ENCODE results near the gene ACER3. TPM values are rescaled to one million over a fixed set of nuclear protein-coding genes. Genes with fewer than 3 reads are reported as not detected.
A peak's percentile ranks its signal among the peaks of the same experiment; 100 is the strongest.

The ACER3 gene
- total RNA-seq, 4 donors from 2014 or later = 9.3 to 25.7 (median 14.2) TPM

DNA sequence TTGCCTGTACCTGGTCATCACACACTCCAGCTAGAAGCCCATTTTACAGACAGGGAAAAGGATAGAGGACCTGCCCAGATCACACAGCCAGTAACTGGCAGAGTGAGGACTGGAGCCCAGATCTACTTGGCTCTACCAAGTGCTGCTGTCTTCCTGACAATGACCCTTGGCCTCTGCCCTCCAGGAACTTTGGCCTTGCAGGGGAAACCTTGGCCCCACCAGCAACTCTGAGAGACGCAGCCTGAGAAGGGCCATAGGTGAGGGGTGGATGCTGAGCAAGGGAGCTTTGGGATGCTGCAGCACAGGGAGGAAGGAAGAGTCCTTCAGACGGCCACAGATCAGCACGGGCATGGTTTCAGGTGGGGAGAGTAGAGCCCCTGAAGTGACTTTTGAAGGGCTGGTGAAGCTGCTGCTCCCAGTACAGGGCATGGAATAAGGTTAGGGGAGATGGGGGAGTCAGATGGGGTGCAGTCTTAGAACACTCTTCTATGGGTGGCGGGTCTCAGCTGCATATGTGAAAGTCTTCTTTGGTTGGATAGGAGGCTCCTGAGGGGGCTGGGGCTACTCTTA is 204.0 kb downstream of the ACER3 start:
- Histone ChIP-seq H3K27me3 (no peaks in the 10 kb centered on the region), H3K27ac (no peak overlapping the region), H3K9me3 (no peaks in the 10 kb centered on the region), H3K36me3 (no peaks in the 10 kb centered on the region), H3K4me3 (no peak overlapping the region), H3K4me1 (peaks cover 0 to 37% (median 6%) of the 10 kb centered on the region in 3 donors)
- TF ChIP-seq EP300 (IDR thresholded peaks at IDR 0.05) (no peak), POLR2AphosphoS5 (IDR thresholded peaks at IDR 0.05) (no peak), POLR2A (IDR thresholded peaks at IDR 0.05) (no peak)
- TF ChIP-seq, protein P1, sequence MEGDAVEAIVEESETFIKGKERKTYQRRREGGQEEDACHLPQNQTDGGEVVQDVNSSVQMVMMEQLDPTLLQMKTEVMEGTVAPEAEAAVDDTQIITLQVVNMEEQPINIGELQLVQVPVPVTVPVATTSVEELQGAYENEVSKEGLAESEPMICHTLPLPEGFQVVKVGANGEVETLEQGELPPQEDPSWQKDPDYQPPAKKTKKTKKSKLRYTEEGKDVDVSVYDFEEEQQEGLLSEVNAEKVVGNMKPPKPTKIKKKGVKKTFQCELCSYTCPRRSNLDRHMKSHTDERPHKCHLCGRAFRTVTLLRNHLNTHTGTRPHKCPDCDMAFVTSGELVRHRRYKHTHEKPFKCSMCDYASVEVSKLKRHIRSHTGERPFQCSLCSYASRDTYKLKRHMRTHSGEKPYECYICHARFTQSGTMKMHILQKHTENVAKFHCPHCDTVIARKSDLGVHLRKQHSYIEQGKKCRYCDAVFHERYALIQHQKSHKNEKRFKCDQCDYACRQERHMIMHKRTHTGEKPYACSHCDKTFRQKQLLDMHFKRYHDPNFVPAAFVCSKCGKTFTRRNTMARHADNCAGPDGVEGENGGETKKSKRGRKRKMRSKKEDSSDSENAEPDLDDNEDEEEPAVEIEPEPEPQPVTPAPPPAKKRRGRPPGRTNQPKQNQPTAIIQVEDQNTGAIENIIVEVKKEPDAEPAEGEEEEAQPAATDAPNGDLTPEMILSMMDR (IDR thresholded peaks at IDR 0.05) = no peak
- ATAC-seq = no peak
- WGBS, 2 donors (ENCODE audit: low coverage in 1 of 2) = 93 to 100% methylated on average over 1 to 3 of the region's 4 CpGs

DNA sequence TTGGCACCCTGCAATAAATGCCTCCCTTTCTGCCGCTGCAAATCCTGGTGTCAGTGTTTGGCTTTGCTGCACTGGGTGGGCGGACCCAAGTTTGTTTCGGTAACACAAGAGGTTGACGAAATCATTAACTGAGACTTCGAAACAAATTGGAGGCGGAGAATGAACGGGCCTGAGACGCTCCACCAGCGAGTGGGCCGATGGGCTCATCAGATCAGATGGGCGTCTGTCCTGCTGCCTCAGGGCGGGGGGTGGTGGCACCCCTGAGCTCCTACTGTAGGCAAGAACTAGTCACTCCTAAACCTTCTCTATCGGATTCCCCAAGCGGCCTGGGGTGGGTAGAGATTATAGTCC is 205.1 kb downstream of the ACER3 start:
- H3K4me1 ChIP-seq = peaks cover 0 to 40% (median 6%) of the 10 kb centered on the region in 3 donors
- no peaks in the 10 kb centered on the region for H3K9me3 ChIP-seq
- TF ChIP-seq EP300 (IDR thresholded peaks at IDR 0.05) (no peak), POLR2AphosphoS5 (IDR thresholded peaks at IDR 0.05) (peak; percentile 52), POLR2A (IDR thresholded peaks at IDR 0.05) (peak in 1 of 2 donors; percentile 15)
- TF ChIP-seq, protein P1 (IDR thresholded peaks at IDR 0.05) = no peak
- peak overlapping the region; percentile 55 to 82 for H3K4me3 ChIP-seq
- peak; percentile 16 for ATAC-seq
- no peaks in the 10 kb centered on the region for H3K27me3 ChIP-seq
- no peaks in the 10 kb centered on the region for H3K36me3 ChIP-seq
- H3K27ac ChIP-seq = peak overlapping the region; percentile 68 to 96 (median 92)
- 34 to 40% methylated on average over 1 to 4 of the region's 14 CpGs for WGBS, 2 donors (ENCODE audit: low coverage in 1 of 2)

DNA sequence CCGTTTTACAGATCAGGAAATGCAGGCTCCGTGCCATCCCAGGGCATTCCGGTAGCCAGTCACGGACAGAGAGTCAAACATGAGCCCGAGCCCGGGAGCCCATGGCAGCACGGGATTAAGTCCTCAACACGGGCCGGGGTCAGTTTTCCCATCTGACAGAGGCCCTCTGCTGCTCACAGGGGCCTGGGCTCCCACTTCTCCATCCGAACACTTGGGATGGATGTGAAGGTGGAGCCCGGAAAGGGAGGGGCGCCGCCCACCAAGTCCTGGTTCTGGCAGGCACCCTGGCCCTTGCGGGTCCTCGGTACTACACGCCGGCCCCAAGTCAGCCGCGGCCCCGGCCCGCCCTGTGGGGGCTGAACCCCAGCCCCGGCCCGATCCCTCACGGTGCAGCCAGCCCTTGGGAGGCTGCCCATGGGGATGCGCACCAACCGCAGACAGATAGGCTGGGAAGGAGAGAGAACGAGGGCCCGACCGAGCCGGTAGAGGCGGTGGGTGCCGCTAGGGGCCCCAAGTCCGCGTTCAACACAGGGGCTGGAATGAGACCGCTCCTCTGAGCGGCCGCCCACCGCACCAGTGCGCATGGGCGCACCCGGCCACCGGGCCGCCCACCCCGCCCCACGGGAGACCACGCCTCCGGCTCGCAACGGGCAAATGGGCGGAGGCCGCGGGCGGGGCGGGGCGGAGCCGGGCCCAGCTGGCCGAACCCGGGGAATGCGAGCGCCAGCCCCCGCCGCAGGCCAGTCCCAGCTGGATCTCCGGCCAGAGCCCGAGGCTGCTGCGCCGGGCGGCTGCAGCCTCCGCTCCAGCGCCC is 205.7 kb downstream of the ACER3 start, which contains the start of gene CAPN5:
CAPN5 (plus strand) TSS at position 743 of the 814 bp plus-strand sequence. CDS start 17,916 bp downstream, outside the sequence.
- peak; percentile 95 for ATAC-seq
- Histone ChIP-seq H3K9me3 (no peaks in the 10 kb centered on the region), H3K4me1 (peaks cover 0 to 45% (median 6%) of the 10 kb centered on the region in 3 donors), H3K36me3 (no peaks in the 10 kb centered on the region), H3K27me3 (no peaks in the 10 kb centered on the region), H3K4me3 (peak within 1 kb of the TSS; percentile 55 to 82), H3K27ac (peak within 1 kb of the TSS; percentile 68 to 96 (median 92))
- WGBS, 2 donors (ENCODE audit: low coverage in 1 of 2) = 0 to 8% methylated on average over 2 of the region's 69 CpGs
- TF ChIP-seq, protein P1 (IDR thresholded peaks at IDR 0.05) = peak in 3 of 4 experiments; percentile 19 to 50 (median 48)
- TF ChIP-seq EP300 (IDR thresholded peaks at IDR 0.05) (no peak), POLR2A (IDR thresholded peaks at IDR 0.05) (peak; percentile 80 to 90), POLR2AphosphoS5 (IDR thresholded peaks at IDR 0.05) (peak; percentile 82)

DNA sequence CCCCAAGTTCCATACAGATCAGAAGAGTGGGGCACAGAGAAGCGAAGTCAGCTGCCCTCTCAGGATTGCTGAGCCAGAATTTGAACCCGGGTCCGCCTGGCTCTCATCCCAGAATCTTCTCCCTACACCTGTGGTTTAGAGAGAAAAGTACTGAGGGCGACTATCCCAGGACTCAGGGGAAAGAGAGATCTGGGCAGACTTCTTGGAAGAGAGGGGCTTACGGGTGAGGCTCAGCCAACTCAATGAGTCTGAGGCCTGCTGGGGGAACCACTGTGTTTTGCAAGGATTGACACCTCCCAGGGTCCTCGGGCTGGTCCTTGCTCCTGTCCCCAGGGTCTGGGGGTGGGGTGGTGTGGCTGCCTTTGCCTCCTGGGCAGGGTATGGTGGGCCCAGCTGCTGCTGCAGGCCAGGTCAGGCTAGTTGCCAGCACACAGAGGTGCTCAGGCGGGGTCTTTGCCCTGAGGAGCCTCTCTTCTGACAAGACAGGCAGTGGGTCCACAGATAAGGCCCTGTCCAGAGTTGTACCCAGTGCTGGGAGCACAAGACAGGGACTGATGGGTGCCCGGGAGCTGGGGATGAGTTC is 207.2 kb downstream of the ACER3 start:
- no peaks in the 10 kb centered on the region for H3K36me3 ChIP-seq
- TF ChIP-seq POLR2A (IDR thresholded peaks at IDR 0.05) (no peak), POLR2AphosphoS5 (IDR thresholded peaks at IDR 0.05) (no peak), EP300 (IDR thresholded peaks at IDR 0.05) (no peak)
- TF ChIP-seq, protein P1 (IDR thresholded peaks at IDR 0.05) = no peak
- no peak for ATAC-seq
- H3K9me3 ChIP-seq = no peaks in the 10 kb centered on the region
- H3K27me3 ChIP-seq = no peaks in the 10 kb centered on the region
- WGBS, 2 donors (ENCODE audit: low coverage in 1 of 2) = 60% methylated on average over 2 of the region's 8 CpGs; no CpG with 5 or more reads in 1 of the 2 donors
- H3K4me3 ChIP-seq = peak overlapping the region in 1 of 2 donors; percentile 82
- H3K4me1 ChIP-seq = peaks cover 0 to 60% (median 19%) of the 10 kb centered on the region in 3 donors
- peak overlapping the region in 2 of 4 donors; percentile 9 to 93 for H3K27ac ChIP-seq

Data from gastroesophageal sphincter (tissue), 4 donors.